NCI-H345 treated with DMSO at 0.1 percent for 48 hours (cell line): ENCODE data around the gene TMED4.

Source experiments
- DNase-seq: peaks from one replicate; lab custom pipeline; 2025; ENCODE audit not compliant: unreplicated experiment; lab: John Stamatoyannopoulos, UW

Gene TMED4

DNA sequence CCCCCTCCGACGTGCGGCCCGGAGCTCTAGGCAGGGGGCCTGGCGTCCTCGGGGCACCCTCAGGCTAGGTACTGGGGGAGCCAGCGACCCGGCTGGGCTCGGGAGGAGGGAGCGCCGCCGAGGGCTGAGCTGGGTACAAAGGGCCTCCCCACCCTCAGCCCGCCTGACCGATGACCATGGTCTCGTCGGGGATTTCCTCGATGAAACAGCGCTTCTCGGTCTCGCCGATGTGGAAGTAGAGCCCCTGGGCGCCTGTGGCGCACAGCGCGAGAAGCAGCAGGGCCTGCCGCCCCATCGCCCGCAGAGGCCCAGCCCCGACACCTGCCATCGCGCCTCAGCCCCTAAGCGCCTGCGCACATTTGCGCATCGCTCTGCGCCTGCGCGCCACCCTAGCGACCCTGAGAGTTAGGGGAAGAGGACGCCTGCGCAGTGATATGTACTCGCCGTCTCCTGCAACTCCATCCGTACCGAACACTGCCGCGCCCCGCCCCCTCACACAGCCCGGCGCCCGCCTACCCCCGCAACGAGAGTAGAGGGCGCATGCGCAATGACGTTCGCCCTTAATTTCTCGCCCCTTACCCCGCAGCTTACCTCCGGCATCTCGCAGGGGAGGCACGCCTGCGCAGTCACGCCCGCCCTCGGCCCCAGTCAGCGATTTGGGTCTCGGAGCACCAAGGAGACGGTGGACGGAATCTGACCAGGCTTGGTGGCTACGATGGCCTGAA lies at the start of gene TMED4:
Gene TMED4 (minus strand): TSS at position 353 of the 725 bp plus-strand sequence. CDS start 25 bp downstream, at position 328.
- peak; percentile 99 for DNase-seq

DNA sequence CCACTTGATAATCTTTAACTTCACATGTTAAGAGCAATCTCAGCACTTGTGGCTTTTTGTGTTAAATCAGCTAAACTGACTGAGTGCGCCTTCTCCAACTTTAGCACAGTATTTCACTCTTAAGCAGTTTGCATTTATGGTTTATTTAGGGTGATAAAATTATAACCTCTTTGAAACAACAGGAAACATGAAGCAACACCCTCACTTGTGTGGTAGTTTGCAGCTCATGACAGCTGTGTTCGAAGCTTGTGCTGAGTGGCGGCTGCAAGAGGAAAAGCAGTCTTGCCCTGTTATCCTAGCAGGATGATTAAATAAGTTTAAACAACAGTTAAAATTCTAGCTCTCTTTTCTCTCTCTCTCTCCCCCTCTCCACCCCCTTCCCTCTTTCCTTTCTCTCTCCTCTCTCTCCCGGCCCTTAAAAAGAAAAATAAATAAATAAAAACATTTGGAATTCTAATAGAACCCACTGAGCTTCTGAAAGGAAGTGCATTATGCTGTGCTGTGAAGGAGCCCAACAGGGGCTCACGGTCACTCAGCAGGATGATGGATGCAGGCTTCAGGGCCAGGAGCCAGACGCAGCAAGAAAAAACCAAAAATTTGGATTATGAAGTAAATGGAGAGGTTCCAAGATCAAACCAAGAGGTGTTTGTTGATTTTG lies 49.6 kb upstream of the TMED4 start:
- DNase-seq: no peak

DNA sequence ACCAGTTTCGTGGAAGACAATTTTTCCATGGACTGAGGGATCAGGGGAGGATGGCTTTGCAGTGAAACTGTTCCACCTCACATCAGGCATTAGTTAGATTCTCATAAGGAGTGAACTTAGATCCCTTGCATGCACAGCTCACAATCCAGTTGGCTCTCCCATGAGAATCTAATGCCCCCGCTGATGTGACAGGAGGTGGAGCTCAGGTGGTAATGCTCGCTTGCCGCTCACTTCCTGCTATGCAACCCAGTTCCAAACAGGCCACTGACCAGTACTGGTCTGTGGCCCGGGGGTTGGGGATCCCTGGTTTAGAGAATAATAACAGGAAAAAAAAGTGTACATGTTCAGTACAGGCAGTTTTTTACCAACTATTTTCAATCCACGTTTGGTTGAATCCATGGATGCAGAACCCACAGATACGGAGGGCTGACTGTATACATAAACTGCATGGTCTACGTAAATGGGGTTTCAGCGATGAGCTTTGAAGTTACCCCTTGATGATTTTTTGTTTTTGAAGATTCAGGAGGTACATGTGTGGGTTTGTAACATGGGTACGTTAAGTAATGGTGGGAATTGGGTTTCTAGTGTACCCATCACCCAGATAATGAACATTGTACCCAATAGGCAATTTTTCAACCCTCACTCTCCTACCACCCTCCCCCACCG lies 48.9 kb upstream of the TMED4 start:
- DNase-seq: no peak

DNA sequence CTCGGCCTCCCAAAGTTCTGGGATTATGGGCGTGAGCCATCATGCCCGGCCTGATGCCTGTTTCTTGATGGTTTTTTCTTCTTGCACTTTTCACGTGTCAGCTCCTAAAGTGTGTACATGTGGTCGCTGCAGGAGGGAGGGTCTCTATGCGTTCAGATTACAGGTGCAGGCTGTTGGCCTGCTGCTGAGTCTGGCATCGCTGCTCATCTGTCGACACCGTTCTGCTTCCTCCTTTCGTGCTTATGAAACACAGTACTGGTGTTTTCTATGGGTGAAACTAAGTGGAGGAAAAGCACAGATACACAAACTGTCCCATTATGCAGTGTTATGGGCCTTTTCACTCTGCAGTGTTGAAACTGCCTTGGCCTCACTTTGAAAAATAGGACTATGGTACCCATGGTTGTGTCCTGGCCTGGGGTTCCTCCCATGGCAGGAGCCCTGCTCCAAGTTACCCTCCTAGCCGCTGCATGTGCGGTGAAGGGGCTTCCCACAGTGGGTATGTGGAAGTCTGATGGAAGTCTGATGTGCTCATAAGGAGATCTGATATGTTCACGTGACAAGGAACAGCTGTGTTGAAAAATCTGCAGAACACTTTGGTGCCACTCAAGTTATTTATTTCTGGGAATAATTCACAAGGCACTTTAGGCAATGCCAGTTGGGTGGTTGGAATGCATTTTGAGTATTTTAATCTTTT lies 47.9 kb upstream of the TMED4 start:
- DNase-seq: no peak

DNA sequence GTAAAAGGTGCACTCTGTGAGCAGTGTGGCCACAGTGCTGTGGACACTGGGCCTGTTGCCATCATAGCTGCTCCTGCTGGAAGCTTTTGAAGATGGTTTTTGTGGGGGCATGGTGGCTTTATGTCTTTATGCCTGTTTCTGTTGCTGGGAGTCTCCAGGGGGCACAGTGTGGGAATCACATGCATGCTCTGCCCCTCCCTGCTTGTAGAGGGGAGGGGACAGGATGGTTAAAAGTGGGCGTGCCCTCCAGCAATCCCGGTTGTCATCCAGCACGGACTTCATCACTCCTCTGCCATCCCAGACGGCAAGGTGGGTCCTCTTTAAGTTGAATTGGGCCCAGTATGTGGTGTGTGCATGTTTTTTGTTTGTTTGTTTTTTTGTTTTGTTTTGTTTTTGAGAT lies 44.6 kb upstream of the TMED4 start:
- no peak for DNase-seq

DNA sequence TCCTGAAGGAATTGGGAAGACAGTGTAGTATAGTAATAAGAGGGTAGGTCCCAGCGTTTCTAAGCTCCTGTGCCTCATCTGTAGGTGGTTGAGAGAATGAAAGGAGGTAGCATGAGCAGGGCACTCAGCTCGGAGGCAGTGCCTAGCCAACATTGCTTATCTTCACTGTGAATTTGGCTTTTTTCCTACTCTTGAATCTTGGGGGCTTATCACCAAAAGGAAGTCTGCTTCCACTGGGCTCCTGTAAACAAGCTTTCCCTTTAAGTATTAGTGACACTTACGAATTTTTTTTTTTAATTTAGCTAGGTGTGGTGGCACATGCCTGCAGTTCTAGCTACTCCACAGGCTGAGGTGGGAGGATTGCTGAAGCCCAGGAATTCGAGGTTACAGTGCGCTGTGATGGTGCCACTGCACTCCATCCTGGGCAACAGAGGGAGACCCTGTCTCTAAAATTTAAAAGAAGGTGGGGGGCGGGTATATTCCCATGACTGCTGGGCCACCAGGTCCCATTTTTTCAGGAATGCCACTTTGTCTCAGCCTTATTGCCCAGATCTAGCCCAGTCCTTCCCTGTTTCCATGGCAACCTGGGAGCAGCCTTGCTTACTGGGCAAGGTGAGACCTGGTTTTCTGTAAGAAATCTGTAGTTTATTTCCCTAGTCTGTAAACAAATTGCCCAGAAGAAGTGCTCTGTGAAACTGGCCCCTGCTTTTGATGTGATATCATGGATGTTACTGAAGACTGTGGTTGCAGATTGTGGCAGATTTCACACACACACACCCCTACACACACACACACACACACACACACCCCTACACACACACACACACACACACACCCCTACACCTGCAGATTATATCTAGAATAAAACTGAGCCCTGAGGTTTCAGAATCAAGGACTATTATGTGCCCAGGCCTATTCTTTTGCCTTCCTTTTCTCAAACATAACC lies 43.8 kb upstream of the TMED4 start:
- no peak for DNase-seq

DNA sequence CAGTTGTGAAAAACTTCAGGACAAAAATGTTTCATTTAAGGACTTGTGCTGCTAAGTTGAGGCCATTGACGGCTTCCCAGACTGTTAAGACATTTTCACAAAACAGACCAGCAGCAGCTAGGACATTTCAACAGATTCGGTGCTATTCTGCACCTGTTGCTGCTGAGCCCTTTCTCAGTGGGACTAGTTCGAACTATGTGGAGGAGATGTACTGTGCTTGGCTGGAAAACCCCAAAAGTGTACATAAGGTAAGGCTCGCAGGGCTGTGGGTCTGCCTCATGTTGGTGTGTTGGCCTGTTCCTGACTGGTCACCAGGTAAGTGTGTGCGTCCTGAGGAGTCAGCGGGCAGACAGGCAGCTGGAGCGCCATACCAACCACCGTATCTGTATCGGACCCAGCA lies 42.3 kb upstream of the TMED4 start:
- no peak for DNase-seq

DNA sequence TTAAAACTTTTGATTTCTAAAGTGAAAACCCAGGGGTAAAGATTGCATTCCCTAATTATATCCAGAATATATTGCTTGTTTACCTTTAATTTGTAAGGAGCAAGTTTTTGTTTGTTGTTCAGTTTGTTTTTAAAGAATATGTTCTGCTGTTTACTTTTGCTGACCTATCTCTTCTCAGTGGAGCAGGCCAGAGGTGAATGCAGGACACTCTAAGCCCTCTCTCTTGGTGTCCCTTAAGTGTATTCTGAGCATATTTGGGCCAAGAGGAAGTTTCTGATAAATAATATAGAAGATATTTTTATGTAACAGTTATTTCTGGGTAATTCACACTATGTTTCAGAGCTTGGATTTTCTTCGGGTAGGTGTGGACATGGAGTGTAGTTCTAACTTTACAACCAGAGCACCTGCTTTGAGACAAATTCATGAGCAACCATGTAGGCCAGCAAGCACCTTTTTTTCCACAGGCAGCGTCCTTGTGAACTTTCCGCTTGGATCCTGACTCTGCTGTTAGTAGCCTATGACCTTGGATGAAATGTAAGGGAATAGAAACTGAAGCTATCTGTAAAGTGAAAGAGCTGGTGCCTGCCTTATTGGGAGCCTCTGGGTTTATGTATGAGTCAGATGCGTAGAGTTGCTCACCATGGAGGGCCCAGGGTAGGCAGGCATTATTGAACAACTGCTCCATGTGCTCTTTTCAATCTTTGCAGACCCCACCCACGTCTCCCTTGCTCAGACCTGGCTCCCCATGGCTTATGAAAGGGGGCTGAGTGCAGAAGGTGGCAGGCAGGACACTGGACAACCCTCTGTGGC lies 40.5 kb upstream of the TMED4 start:
- no peak for DNase-seq

DNA sequence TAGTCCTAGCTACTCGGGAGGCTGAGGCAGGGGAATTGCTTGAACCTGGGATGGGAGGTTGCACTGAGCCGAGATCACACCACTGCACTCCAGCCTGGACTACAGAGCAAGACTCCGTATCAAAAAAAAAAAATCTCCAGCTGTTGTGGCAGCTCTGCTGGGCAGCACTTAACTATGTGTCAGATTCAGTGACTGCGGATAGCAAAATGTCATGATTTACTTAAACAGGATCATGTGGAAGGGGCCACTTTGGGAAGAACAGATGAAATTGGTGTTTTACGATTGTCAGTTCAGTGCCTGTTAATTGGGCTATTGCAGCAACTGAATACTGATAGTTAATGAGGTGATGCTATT lies 39.7 kb upstream of the TMED4 start:
- no peak for DNase-seq

DNA sequence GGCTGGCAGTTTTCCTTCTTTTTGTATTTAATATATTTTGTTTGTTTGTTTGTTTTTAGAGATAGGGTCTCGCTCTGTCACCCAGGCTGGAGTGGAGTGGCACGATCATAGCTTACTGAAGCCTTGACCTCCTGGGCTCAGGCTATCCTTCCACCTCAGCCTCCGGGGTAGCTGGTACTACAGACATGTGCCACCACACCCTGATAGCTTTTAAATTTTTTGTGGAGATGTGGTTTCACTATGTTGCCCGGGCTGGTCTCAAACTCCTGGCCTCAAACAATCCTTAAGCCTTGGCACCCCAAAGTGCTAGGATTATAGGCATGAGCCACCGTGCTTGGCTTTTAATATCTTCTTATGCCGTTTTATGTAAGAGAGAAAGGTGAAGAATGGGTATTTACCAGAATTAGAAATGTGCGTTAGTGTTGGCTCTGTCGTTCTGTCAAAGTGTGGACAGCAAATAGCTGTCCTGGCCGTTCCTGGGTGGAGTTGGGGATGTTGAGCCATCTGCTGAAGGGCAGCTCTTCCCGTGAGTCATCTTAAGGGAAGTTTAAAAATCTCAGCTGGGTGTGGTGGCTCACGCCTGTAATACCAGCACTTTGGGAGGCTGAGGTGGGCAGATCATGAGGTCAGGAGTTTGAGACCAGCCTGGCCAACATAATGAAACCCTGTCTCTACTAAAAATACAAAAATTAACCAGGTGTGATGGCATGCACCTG lies 39.2 kb upstream of the TMED4 start:
- no peak for DNase-seq

DNA sequence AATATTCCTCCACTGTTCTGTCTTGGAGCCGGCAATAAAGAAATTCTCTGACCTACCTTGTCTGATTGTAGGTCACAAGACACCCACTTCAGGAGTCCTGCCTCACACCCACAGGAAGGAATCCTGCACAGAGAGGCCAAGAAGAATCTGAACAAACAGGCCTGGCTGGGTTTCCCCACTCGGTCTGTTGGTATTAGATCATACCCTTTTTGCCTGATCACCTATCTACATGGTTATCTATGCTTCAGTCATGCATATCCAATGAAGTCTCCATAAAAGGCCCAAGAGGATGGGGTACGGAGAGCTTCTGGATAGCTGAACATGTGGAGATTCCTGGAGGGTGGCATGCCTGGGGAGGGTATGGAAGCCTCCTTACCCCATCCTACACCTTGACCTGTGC lies 36.7 kb upstream of the TMED4 start:
- no peak for DNase-seq

DNA sequence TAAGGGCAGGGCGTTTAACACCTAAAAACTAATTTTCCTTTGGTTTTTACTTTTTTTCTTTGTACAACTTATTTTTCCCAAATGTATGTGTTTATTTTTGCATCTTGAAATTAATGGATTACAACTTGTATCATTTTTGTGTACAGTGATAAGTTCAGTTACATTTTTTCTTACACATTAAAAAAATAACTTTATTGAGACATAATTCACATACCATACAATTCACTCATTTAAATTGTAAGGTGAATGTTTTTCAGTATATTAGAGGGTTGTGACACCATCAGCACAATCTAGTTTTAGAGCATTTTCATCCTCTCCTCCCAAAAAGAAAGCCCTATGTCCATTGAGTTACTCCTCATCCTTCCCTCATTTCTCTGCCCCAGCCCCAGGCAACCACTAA lies 36.0 kb upstream of the TMED4 start:
- DNase-seq: no peak

DNA sequence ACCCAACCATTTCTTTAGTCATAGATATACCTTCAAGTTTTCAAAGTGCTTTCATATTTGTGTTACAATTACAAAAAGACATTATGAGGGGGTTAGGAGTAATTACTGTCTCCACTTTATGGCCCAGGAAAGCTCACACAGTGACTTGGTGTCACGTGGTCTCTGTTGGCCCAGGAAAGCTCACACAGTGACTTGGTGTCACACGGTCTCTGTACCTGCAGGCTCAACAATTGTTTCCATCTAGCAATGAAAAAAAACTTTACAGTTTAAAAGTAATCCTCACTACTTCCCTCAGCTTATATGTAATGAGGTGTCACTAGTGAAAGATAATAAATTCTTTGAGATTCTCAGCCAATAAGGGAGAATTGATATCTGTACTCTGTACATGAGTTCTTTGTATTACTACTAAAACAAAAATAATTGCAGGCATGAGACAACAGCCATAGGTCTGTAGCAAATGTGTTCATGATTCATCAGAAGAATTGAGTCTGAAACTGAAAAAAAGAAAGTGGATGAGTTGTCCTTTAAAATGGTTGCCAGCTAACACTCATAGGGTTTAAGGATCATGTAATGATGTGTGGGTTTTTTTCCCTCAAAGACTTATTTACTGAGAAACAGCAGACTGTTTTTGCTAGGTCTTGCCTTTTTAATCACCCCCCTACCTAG lies 35.3 kb upstream of the TMED4 start:
- no peak for DNase-seq

DNA sequence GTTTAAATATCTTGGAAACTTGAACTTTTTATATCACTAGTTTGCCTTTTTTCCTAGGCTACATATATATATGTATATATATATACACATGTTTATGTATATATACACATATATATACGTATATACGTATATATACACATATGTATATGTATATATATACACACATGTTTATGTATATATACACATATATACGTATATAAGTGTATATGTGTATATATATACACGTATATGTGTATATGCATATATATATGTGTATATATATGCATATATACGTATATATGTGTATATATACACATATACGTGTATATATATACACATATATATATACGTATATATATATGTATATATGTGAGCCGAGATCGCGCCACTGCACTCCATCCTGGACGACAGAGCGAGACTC lies 34.5 kb upstream of the TMED4 start:
- no peak for DNase-seq

DNA sequence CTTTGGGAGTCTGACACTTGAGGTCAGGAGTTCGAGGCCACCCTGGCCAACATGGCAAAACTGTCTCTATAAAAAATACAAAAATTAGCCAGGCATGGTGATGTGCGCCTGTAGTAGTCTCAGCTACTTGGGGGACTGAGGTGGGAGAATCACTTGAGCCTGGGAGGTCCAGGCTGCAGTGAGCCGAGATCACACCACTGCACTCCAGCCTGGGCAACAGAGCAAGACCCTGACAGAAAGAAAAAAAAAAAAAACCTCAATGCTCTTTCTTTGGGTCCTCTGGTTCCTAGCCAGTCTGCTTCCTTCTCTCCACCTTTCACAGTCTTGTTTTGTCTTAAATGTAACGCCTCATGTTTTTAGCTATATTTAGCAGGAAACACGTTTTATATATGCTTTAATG lies 33.8 kb upstream of the TMED4 start:
- no peak for DNase-seq

DNA sequence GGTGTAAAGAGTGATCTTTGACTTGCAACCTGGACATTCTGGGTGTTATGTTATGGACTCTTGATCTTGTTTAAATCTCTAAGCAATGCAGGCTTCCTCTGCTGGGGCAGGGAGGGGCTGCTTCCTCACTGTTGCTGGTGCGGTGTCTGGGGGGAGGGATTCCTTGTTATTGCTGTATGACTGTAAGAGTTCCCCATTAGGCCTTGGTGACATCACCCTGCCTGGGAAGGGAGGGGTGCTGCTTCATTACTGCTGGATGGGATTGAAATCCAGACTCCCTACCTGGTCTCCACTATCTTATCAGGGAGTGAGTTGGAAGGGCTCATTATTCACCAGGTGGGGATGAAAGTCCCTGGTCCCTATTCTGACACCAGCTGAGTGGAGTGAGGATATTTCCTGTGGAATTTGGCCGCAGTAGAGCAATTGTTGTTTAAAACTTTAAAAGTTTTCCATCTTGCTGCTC lies 33.1 kb upstream of the TMED4 start:
- no peak for DNase-seq

DNA sequence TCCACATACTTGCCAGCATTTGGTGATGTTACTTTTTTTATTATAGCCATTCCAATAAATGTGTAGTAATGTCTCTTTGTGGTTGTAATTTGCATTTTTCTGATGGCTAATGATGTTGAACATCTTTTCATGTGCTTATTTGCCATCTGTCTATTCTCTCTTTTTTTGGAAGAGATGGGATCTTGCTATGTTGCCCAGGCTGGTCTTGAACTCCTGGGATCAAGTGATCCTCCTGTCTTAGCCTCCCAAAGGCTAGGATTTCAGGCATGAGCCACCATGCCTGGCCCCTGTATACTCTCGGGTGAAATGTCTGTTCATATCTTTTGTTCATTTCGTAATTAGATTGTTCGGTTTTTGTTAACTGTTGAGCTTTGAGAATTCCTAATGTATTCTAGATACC lies 27.8 kb upstream of the TMED4 start:
- no peak for DNase-seq

DNA sequence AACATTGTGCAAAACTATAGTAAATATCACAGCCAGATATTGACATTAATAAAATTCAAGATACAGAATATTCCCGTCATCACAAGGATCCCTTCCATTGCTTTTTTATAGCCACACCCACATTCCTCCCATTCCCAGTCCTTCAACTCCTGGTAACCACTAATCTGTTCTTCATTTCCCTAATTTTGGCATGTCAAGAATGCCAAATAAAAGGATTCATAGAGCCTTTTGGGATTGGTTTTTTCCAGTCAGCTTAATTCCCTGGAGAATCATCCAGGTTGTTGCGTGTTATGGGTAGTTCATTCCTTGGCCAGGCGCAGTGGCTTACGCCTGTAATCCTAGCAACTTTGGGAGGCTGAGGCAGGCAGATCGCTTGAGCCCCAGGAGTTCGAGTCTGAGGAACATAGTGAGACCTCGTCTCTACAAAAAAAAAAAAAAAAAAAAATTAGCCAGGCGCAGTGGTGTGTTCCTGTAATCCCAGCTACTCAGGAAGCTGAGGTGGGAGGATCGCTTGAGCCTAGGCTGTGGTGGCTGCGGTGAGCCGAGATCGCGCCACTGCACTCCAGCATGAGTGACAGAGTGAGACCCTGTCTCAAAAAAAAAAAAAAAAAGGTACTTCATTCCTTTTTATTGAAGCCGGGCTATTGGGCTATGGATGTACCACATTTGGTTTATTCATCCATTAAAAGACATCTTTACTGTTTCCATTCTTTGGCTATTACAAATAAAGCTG lies 27.1 kb upstream of the TMED4 start:
- DNase-seq: no peak
